Panc1 (cell line): ENCODE data around the gene ZNF506. TPM values are rescaled to one million over a fixed set of nuclear protein-coding genes. Genes with fewer than 3 reads are reported as not detected.

Experiments used
- ATAC-seq: fragments of 200-7000 bp; cut with Tn5 transposase; 2 replicates; pipeline ENCODE4 v1.9.1; 2020; ENCODE audit warnings: mild to moderate bottlenecking, moderate library complexity
- BruUV-seq: library from RNA; stranded (reverse); fragments of 400-500 nt; replicated peaks from 2 replicates; lab custom pipeline; 2021; lab: Mats Ljungman, UMichigan
- CTCF ChIA-PET: fragments of 300-600 bp; sonication (Branson Sonifier 250); formaldehyde crosslinking; loops from one replicate; lab custom pipeline; 2022; ENCODE audit warnings: antibody characterized with exemption; lab: Charles Lee
- POLR2A ChIA-PET: fragments of 300-600 bp; sonication (Branson Sonifier 250); formaldehyde crosslinking; loops from one replicate; lab custom pipeline; 2022; ENCODE audit warnings: antibody characterized with exemption; lab: Charles Lee
- DNase-seq: peaks from one replicate; pipeline ENCODE4 v3.0.0-alpha.2; 2010; ENCODE audit warnings: low read depth, low spot score
- H3K27ac ChIP-seq: 2 replicates; pipeline ENCODE4 v1.5.1; 2011; ENCODE audit warnings: mild to moderate bottlenecking, low read length, inconsistent platforms
- H3K27me3 ChIP-seq: fragments of 200-500 bp; sonication (Bioruptor generic); 2 replicates; pipeline ENCODE4 v1.6.0; 2014; ENCODE audit warnings: low read length, inconsistent platforms; ENCODE audit not compliant: control insufficient read depth, insufficient read depth
- H3K36me3 ChIP-seq: fragments of 200-500 bp; sonication (Bioruptor generic); 2 replicates; pipeline ENCODE4 v1.5.1; 2014; ENCODE audit warnings: inconsistent platforms, mild to moderate bottlenecking, low read length, moderate library complexity; ENCODE audit not compliant: control insufficient read depth, insufficient read depth
- H3K4me1 ChIP-seq: 2 replicates; pipeline ENCODE4 v1.5.1; 2011; ENCODE audit warnings: inconsistent platforms, mild to moderate bottlenecking, low read length, moderate library complexity; ENCODE audit not compliant: control insufficient read depth, insufficient read depth
- H3K4me3 ChIP-seq, 2 experiments: 2 replicates each; pipeline ENCODE4 v1.5.1; 2011 to 2012; ENCODE audit warnings: low read depth in 2 of 2, low read length in 2 of 2, mild to moderate bottlenecking in 2 of 2, inconsistent platforms in 1 of 2, moderate library complexity in 1 of 2
- H3K9me3 ChIP-seq: fragments of 200-500 bp; sonication (Bioruptor generic); 2 replicates; pipeline ENCODE4 v1.5.1; 2014; ENCODE audit warnings: low read depth, mild to moderate bottlenecking, inconsistent platforms, low read length, moderate library complexity; ENCODE audit not compliant: control insufficient read depth, insufficient read depth
- POLR2AphosphoS5 ChIP-seq: IDR thresholded peaks from 2 replicates; pipeline ENCODE4 v1.6.1; 2012; ENCODE audit warnings: mild to moderate bottlenecking, low read depth, low read length, moderate library complexity
- REST ChIP-seq, 2 experiments: IDR thresholded peaks; 2 replicates each; pipeline ENCODE4 v1.6.1; 2011 to 2012; ENCODE audit warnings: low read depth in 2 of 2, control low read depth in 1 of 2, low read length in 1 of 2, mild to moderate bottlenecking in 1 of 2, moderate library complexity in 1 of 2; ENCODE audit not compliant: insufficient read depth in 1 of 2
- SIN3A ChIP-seq: IDR thresholded peaks from 2 replicates; pipeline ENCODE4 v1.6.1; 2012; ENCODE audit warnings: low read depth, mild to moderate bottlenecking, low read length, moderate library complexity, borderline replicate concordance; ENCODE audit not compliant: insufficient read depth
- TCF7L2 ChIP-seq: IDR thresholded peaks from 2 replicates; pipeline ENCODE4 v1.6.1; 2011; ENCODE audit warnings: mild to moderate bottlenecking, low read depth, low read length, inconsistent platforms
- in situ Hi-C: cut with HindIII; loops from 2 replicates; pipeline ENCODE4 v1.10.0; 2016; ENCODE audit warnings: low sequenced_read_pairs, low pct_unique_long_range_greater_than_20kb
- intact Hi-C: fragments of 100-400 bp; cut with micrococcal nuclease; formaldehyde crosslinking; loops from one replicate; pipeline ENCODE4 v1.10.0; 2022; ENCODE audit not compliant: unreplicated experiment
- total RNA-seq: library from RNA; stranded (reverse); gene quantifications from one replicate; pipeline ENCODE4 v1.2.1, GENCODE V29; 2021; ENCODE audit not compliant: unreplicated experiment
- TF ChIP-seq, protein P1 (sequence below): fragments of 450-650 bp; IDR thresholded peaks from 2 replicates; pipeline ENCODE4 v1.5.1; 2017; ENCODE audit warnings: mild to moderate bottlenecking

The ZNF506 gene
- total RNA-seq, 1 experiment from 2014 or later, result 11.4 TPM

- intact Hi-C loops (no loop called here), in situ Hi-C loops (no loop called here)
- ATAC-seq (no peak), DNase-seq (no peak)
- Histone ChIP-seq H3K9me3 (no peaks in the 10 kb centered on the region), H3K27ac (no peak overlapping the region), H3K27me3 (no peaks in the 10 kb centered on the region), H3K4me3 (no peak overlapping the region), H3K36me3 (no peaks in the 10 kb centered on the region), H3K4me1 (no peaks in the 10 kb centered on the region)
- ChIA-PET CTCF (no interaction called here), POLR2A (no interaction called here)
- no TSS peak for BruUV-seq
- TF ChIP-seq SIN3A (no peak), TCF7L2 (no peak), POLR2AphosphoS5 (no peak), REST (IDR thresholded peaks at IDR 0.05; ENCODE audit: insufficient read depth in 1 of 2, low read depth in 2 of 2, low read length in 1 of 2) (no peak)
- TF ChIP-seq, protein P1, sequence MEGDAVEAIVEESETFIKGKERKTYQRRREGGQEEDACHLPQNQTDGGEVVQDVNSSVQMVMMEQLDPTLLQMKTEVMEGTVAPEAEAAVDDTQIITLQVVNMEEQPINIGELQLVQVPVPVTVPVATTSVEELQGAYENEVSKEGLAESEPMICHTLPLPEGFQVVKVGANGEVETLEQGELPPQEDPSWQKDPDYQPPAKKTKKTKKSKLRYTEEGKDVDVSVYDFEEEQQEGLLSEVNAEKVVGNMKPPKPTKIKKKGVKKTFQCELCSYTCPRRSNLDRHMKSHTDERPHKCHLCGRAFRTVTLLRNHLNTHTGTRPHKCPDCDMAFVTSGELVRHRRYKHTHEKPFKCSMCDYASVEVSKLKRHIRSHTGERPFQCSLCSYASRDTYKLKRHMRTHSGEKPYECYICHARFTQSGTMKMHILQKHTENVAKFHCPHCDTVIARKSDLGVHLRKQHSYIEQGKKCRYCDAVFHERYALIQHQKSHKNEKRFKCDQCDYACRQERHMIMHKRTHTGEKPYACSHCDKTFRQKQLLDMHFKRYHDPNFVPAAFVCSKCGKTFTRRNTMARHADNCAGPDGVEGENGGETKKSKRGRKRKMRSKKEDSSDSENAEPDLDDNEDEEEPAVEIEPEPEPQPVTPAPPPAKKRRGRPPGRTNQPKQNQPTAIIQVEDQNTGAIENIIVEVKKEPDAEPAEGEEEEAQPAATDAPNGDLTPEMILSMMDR, result no peak
Measured at GRCh38 chr19:19746286-19747213, 75.0 kb downstream of the ZNF506 start.

GRCh38 chr19:19745496-19746285 lies 75.9 kb downstream of the ZNF506 start:
- no peaks in the 10 kb centered on the region for H3K4me1 ChIP-seq
- no TSS peak for BruUV-seq
- in situ Hi-C loops, result no loop called here

More at GRCh38 chr19:19745496-19746285, 75.9 kb downstream of the ZNF506 start:
- H3K27me3 ChIP-seq, result no peaks in the 10 kb centered on the region
- intact Hi-C loops, result no loop called here
- ChIA-PET POLR2A (no interaction called here), CTCF (no interaction called here)
- H3K36me3 ChIP-seq, result no peaks in the 10 kb centered on the region
- ATAC-seq, result no peak
- no peak overlapping the region for H3K27ac ChIP-seq
- TF ChIP-seq, protein P1, result no peak
- no peak for TF ChIP-seq TCF7L2
- no peak for TF ChIP-seq POLR2AphosphoS5
- no peak for DNase-seq
- H3K4me3 ChIP-seq, result no peak overlapping the region
- no peaks in the 10 kb centered on the region for H3K9me3 ChIP-seq
